Measurements from ENCODE around the gene CPN2.
A peak's percentile ranks its signal among the peaks of the same experiment; 100 is the strongest.

The CPN2 gene

DNA sequence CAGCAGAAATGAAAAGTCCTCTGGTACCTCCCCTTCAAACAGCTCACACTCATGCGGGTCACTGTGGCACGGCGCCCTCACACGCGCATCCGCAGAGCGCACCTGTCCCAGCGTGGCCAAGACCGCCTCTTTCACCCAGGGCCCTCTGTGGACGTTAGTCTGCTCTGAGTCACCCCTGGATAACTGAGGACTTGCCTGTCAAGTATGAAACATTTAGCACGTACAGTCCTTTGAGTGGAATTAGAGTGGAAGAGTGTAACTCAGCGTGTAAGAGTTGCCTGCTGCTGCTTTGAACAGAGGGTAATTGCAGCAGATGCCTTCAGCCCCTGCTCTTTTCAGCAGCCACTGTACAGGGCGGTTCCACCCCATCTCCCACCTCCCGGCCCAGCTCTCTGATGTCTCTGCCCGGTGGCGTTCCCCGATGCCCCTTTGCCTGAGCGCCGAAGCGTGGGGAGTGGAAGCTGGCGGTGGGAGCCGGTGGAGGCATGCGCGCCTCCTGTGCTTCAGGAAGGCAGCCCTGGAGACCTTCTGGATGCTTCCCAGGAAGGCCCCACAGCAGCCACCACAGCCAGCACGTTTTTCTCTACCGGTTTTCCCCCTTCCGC lies 23.0 kb downstream of the CPN2 start:
- DNase-seq (ENCODE audit: low spot score) = no peak

DNA sequence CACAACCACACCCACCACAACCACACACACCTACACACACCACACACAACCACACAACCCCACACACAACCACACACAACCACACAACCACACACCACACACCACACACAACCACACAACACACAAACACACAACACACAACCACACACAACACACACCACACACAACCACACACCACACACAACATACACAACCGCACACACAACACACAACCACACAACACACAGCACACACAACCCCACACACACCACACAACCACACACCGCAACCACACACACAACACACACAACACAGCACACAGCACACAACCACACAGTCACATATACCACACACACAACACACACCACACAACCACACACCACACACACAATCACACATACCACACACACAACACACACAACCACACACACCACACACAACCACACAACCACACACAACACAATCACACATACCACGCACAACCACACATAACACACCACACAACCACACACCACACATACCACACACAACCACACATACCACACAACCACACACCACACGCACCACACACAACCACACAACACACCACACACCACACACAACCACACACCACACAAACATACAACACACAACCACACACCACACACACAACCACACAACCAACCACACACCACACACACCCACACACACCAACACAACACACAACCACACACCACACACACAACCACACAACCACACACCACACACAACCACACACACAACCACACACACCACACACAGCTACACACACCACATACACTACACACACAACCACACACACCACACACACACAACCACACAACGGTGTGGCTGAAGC lies 23.7 kb downstream of the CPN2 start:
- no peak for DNase-seq (ENCODE audit: low spot score)

DNA sequence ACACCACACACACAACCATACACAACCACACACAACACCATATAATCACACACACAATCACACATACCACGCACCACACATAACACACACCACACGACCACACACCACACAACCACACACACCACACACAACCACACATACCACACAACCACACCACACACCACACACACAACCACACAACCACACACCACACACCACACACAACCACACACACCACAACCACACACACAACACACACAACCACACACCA lies 24.2 kb downstream of the CPN2 start:
- no peak for DNase-seq (ENCODE audit: low spot score)

DNA sequence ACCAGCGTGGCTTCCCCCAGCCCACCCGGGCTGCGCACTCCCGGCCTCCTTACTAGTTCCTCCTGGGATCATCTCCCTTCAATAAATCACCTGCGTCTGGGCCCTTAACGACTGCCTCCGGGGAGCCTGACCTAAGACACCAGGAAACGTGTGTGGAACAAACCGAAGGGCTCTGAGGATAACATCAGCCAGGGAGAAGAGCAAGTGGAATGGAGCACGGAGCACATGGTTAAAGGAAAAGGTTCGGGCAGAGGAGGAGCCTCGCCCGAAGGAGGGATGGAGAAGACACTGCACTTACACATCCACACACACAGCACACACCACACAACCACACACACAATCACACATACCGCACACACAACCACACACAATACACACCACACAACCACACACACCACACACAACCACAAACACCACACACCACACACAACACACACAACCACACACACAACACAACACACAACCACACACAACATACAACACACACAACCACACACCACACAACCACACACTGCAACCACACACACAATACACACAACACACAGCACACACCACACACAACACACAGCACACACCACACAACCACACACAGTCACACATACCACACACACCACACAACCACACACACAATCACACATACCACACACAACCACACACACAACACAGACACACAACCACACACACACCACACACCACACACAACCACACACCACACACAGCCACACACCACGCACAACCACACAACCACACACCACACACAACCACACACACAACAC lies 24.7 kb downstream of the CPN2 start:
- no peak for DNase-seq (ENCODE audit: low spot score)

DNA sequence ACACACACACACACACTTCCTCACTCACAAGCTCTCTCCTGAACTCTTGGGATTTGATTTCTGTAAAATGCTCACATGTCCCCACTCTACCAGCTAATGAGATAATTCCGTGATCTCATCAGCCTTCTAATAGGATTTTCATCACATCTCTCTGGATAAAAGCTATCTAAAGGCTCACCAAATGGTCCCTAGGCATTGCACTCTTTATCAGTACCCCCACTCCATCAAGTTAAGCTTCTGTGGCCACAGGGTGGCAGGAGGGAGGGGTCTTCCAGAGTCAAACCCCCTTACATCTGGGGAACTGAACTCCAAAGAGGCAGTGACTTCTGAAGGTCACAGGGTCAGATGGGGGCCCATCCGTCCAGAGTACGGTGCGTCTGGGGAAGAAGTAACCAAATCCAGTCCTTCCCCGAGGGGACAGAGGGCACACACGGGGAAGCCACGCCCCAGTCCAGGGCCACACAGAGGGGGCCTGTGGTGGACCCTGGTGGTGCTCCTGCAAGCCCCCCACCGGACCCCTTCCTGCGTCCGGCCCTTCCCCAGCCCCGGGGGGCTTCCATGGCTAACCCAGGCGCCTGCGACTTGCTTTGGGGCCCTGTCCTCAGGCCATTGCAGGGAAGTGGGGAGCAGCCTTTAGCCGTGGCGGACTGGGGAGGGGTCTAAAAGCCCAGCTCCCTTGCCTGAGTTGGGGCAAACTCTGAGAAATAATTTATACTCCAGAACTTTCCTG lies 25.5 kb downstream of the CPN2 start:
- no peak for DNase-seq (ENCODE audit: low spot score)

DNA sequence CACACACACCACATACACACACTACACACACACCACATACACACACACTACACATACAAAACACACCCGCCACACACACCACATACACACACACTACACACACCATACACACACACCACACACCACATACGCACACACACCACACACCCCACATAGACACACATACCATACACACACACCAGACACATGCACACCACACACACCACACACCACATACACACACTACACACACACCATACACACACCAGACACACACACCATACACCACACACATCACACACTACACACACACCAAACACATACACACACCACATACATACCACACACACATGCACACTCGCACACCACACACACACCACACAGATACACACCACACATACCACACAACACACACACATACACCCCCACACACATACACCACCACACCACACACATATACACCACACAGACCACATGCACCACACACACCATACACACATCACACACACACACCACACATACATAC lies 26.3 kb downstream of the CPN2 start:
- no peak for DNase-seq (ENCODE audit: low spot score)

DNA sequence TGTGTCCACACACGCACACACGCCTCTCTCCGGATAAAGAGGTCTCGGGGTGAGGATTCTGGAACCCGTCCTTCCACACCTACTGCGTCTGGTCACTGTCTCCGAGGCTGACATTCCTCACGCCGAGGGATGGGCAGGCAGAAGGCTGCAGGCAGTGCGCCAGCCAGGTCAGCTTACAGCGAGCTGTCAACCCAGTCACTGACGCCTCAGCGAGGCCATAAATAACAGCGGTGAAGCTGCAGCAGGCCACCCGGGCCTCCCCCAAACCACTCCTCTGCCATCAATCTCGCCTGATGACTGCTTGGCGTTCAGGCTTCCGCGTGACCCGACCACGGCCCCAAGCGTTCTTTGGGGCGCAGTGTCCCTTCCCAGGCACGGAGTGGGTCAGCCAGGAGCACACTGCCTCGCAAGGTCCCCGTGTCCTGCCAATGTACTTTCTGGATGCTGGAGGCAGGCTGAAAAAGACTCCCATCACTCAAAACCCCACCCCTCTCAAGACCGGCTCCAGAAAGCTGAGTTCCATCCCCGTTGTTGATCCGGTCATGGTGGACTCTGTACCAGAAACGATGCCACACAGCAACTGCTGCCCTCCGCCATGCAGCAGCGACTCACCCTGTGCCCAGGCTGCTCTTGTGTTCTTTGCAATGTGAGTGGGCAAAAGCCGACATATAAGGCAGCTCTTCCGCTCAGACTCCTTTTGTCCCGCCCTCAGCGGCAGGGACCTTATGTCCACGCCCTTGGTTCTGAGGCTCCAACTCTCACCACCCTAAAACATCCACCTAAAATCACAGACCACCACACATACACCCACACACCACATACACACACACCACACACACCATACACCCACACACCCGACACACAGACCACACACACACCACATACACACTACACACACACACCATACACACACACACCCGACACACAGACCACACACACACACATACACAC lies 27.1 kb downstream of the CPN2 start:
- DNase-seq (ENCODE audit: low spot score) = peak; percentile 80

DNA sequence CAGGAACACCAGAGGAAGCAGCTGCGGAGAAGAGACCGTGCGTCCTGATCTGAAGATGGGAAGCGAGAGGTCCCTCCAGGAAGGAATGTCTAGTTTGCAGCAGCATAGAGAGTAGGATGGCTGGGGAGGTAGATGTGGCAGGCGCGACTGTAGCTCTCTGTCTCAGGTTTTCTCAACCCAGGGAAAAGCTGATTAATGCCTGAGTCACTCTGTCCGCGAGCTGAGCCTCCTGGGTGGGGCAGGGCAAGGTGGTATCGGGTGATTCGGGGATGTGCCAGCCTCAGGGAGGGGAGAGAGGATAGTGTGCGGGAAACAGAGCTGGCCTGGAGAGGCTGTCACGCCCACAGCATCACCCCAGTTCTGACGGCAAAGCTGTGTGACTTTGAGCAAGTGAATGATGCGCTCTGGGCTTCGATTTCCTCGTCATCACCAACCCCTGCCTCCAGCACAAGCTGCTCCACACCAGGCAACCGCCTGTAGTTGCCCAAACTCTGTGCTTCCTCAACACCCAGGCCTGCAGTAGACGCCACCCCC lies 28.4 kb downstream of the CPN2 start:
- DNase-seq (ENCODE audit: low spot score) = no peak

DNA sequence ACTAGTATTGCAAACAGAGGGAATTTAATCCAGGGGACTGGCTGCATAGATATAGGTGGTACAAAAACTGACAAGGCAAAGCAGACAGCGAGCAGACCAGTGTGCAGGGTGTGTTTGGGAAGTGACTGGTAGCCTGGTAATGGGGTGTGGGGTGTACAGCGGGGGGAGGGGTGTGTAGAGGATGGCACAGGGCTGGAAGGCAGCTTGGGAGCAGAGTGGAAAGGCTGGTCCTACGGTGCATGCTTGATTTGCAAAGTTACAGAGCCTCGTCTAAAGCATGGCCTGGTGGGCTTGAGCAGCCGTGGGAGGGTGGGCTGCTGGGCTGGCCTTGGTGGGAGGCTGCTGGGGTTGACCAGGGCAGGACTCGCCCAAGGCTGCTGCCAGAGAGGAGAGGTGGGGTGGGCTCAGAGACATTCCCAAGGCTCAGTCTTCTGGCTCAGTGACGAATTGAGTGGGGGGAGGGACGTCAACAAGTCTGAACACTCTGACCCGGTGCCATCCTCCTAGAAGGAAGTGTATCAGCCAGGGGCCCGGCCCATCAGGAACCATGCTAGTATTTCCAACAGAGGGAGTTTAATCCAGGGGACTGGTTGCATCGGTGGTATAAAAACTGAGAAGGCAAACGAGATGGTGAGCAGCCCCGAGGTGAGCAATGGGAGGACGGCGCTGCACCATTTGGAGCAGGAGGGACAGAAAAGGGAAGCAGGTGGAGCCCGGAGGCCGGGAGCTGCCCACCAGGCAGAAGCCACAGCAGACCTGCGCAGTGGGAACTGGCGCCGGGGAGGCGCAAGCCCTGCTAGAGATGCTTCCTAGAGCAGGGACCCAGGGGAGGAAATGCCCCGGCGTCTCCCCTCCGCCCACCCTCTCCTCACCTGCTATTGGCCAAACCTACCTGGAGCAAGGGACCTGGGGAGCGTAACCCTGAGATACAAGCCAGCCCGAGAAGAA lies 29.2 kb downstream of the CPN2 start:
- DNase-seq (ENCODE audit: low spot score) = no peak

DNA sequence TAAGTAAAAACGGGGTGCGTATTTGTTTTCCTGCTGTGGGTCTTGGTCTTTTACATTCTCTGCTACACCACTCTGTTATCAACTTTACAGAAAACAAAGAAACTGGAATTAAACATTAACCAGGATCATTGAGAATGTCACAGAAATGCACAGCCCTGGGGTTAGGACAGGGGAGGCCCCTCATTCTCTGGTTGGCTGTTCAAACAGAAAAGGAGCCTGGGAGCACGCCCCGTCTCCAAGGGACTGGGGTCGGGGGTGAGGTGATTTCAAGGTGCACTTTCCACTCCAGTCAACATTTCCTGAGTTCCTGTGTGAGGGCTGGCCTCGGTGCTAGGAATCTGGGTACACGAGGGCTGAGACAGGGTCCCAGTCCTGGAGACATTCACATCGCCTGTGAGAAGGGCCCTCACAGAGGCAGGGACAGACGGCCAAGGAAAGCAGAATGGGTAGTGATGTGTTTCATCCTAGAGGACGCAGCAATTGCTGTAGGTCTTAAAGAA lies 30.3 kb downstream of the CPN2 start:
- peak; percentile 90 for DNase-seq (ENCODE audit: low spot score)

DNA sequence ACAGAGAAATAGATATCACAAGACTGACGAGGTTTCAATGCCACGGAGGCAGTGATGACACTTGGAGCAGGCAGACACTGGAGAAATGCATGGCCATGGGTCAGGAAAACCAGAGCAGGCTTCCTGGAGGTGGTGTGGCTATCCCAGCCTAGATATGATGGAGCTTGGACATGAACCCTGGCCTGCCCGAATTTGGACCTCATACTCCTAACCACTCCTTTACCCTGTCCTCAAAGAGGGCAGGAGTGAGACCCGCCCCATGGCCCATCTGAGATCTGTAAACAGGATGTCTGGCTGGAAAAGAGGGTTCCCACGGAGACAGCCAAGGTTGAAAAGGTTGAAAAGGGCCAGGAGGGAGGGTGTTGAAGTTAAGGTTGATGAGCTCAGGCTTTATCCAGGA lies 31.0 kb downstream of the CPN2 start:
- no peak for DNase-seq (ENCODE audit: low spot score)

DNA sequence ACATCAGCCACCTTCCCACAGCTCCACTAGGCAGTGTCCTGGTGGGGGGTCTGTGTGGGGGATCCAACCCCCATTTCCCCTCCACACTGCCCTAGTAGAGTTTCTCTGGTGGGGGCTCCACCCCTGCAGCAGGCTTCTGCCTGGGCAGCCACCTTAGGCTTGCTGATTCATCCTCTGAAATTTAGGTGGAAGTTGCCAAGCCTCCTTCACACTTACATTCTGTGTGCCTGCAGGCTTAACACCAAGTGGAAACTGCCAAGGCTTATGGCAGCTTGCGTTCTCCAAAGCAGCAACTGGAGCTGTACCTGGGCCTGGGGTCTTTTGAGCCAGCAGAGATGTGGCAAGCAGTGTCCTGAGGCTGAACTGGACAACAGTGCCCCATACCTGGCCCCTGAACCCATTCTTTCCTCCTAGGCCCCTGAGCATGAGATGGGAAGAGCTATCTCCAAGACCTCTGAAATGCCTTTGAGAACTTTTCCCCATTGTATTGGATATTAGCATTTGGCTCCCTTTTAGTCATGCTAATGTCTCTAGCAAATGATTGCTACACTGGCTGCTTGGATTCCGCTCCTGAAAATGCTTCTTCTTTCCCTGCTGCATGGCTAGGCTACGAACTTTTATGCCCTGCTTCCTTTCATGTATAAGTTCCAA lies 32.5 kb downstream of the CPN2 start:
- DNase-seq (ENCODE audit: low spot score) = no peak

DNA sequence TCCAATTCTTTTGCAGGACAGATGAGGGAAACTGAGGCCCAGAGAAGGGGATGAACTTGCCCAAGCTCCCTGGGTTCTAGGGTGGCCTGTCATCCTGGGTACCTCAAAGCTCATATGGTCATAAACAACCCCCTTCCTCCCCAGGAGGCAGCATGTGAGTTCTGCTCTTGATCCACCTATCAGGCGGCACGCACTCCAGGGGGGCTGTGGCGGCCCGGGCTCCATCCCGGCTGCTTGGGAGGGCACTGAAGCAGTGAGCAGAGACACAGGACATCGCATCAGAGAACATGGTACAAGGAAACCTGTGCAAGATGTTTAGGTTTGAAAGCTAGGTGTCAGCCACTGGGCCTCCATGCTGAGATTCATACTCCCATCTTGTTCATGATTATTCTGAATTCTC lies 34.2 kb downstream of the CPN2 start:
- no peak for DNase-seq (ENCODE audit: low spot score)

DNA sequence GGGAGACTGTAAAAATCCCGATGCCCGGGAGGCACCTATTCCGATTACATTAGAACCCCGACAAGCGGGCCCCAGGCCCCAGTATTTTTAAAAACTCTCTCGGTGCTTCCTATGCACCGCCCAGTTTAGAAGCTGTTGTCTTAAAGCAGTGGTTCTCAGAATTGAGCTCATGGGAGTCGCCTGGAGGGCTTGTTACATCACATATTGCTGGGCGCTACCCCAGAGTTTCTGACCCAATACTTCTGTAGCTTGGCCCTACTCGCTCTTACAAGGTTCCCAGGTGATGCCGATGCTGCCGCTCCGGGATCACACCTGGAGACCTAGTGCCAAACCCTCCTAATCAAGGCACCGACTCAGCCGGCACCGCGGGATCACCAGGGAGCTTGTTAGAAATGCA lies 35.2 kb downstream of the CPN2 start:
- no peak for DNase-seq (ENCODE audit: low spot score)

DNA sequence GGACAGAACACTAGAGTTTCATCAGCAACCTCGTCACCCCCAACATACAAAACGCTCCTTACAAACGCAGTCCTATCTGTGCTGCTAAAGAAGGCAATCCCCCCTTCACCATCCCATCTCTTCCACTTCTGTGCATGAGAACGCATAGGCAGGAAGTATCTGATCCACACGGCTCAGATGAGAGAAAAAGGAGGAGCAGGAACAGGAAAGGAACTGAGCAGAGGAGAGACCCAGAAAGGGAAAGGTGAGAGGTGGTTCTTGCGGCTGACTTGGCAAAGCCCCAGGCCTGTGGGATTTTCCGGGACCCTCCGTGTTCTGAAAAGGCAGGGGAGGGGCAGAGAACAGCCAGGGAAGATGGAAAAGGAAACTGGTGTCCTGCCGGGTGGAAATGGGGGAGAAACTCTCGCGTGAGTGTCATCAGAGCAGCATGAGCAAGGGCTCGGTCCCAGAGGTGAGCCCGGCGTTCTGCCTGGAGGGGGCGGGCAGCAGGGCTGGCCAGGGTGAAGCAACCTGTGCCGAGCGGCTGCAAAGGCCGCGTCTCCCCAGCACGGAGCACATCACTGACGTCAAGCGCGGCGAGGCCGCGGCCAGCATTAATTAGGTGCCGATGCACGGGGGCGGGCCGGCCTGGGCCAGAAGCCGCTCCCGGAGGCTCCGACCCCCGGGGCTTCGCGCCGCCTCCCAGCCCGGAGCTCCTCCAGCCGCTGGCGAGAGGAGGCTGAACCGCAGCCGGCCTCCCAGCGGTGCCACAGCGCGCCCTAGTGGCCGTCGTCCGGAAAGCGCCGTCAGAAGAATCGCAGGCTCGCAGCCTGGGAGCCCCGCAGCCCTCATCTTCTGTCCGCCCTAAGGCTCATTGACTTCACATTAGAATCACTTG lies 35.8 kb downstream of the CPN2 start:
- peak; percentile 85 for DNase-seq (ENCODE audit: low spot score)

DNA sequence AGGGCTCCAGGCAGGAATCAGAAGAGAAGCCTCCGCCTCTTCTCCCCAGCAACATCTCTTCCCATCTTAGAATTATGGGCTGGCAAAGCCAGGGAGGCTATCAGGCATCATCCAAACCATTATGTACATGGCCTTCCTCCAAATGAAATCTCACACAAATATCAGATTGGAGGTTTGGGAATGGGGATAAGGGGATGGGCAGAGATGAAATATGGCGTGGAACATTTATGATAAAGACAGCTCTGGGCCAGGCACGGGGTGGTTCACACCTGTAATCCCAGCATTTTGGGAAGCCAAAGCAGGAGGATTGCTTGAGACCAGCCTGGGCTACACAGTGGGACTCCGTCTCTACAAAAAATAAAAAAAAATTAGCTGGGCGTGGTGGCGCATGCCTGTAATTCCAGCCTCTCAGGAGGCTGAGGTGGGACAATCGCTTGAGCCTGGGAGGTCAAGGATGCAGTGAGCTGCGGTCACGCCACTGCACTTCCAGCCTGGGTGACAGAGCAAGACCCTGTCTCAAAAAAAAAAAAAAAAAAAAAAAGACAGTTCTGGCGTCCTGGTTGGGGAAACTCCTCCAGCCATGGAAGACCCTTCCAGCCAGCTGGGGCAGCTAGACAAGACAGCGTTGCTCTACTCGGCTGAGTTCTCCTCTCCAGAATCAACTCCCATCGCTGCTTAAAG lies 36.6 kb downstream of the CPN2 start:
- no peak for DNase-seq (ENCODE audit: low spot score)

DNA sequence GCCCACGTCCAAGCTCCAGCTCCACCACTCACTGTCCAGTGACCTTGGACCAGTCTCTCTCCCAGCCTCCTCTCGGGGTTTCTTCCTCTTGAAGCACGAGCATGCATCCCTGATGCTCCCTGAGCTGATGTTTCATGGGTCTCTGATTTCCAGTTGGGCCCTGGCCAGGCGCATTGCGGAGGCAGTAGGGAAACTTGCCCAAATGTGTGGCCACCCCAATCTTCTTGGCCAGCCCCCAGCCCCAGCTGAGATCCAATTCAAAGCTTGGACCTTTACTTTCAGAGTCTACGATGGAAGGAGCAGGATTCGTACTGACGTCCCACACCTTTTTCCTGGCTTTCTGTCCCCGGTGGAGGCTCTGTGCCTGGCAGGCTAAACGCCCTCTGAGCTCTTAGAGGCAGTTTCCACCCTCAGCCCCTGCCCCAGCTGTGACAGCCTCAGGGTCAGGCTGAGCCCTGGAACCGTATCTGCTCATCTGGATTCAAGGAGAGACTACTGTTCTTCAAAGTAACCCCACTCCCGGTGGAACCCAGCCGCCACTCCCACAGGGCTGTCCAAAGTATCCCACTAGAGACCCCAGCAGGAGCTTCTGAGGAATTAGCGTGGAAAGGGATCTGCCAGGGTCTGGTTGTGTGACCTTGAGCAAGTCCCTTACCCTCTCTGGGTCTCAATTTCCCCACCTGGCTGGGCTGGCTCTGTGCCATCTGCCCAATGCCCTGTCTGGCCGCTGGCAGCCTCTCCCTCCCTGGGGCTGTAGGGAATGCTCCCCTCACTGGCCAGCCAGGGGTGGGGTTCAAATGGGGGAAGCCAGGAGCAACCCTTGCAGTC lies 37.4 kb downstream of the CPN2 start:
- DNase-seq (ENCODE audit: low spot score) = no peak

Data from HuH-7.5 (cell line).